Right ventricle myocardium superior (tissue), 1 donor: ENCODE measurements around the gene UNC79. TPM values are rescaled to one million over a fixed set of nuclear protein-coding genes. Genes with fewer than 3 reads are reported as not detected.
"Not testable (repeated sequence)": the region's sequence is repeated elsewhere in the genome, so short reads cannot be mapped to it uniquely, and the experiment has no call there.

Experiments
- ATAC-seq: fragments of 200-7000 bp; cut with Tn5 transposase; one replicate; pipeline ENCODE4 v1.9.1; 2020; ENCODE audit warnings: mild to moderate bottlenecking; ENCODE audit not compliant: poor library complexity
- DNase-seq: peaks from one replicate; pipeline ENCODE4 v3.0.0-alpha.2; 2020
- intact Hi-C: fragments of 100-400 bp; cut with DNase I; formaldehyde crosslinking; loops from one replicate; pipeline ENCODE4 v1.11.2; 2022
- total RNA-seq: library from RNA; stranded (reverse); fragmentation: NEBNext Ultra II Directional; extraction: Animal tissue kit (Norgen Biotek cat#: 25700); gene quantifications from one replicate; pipeline ENCODE4 v1.2.1, GENCODE V29; 2021
- donor health status: DM: no; HTN: yes; CAD: no; lungs with severe emphysema.

Gene UNC79
- total RNA-seq, 1 donor from 2014 or later, result 0.22 TPM

DNA sequence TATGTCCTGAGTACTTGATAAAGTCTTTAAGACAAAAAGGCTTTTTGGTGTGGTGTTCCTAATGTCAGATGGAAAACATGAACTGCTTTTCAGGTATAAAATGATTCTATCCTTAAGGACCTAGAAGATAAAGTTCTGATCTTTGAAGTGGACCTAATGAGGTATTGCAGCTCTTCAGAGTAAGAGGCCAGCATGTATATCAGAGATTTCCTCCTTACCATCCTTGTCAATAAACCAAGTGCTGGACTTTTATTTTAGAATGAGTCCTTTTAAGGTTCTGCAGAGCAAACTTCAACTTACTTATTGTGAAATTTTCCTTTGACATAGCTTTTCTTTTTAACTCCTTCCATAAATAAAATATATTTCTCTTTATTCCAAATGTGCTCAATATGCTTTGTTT, 50.1 kb downstream of the UNC79 start:
- ATAC-seq (no peak), DNase-seq (no peak)
- intact Hi-C loops, result no loop called here

DNA sequence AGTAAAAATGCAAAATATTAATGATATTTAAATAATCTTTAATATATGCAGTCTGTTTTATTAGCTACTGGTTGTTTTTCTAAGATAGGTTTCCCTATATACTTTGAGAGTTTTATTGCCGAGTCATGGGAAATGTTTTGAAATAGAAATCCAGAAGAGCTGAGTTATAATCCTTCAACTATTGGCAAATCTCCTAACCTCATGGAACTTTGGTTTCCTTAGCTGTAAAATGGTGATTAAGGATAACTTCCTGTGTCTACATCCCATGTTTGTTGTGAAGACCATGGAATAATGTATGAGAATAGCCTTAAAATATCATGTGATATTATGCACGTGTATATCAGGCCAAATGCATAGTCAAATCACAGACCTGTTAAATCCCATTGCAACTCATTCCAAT, 51.0 kb downstream of the UNC79 start:
- DNase-seq (no peak), ATAC-seq (no peak)
- intact Hi-C loops, result no loop called here

DNA sequence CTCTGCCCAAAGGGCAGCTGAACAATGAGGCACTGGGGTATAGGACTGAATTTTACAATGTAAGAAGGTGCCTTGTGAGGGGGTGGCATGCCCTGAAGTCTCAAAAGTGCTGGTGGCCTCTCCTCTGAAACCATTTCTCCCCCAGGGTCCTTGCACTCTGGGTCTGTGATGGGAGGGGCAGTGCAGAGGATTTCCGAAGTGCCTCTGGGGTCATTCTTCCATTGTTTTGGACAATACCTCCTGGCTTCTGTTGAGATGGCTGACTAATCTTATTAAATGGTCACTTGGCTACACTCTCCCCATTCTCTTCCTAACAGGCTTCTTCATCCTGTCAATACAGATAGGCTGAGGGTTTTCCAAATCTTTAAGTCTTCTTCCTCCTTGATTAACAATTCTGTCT, 59.3 kb downstream of the UNC79 start:
- ATAC-seq, result no peak
- intact Hi-C loops, result no loop called here
- DNase-seq, result no peak

DNA sequence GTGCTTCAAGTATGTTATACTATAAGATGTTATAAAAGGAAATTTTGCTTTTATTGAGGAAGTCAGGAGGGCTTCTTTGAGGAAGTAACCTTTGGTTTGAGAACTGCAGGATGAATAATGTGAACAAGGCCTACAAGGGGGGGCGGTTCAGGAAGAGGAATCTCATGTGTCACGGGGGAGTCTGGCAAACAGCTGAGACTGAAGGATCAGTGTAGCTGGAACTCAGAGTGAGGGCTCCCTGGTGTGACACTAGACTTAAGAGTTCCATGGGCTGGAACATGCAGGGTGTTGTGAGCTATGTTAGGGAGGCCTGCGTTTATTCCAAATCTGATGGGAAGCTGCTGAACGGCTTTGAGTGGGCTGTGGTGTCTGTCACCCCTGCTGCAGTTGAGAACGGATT, 62.3 kb downstream of the UNC79 start:
- ATAC-seq (peak; percentile 64), DNase-seq (no peak)
- intact Hi-C loops, result no loop called here

DNA sequence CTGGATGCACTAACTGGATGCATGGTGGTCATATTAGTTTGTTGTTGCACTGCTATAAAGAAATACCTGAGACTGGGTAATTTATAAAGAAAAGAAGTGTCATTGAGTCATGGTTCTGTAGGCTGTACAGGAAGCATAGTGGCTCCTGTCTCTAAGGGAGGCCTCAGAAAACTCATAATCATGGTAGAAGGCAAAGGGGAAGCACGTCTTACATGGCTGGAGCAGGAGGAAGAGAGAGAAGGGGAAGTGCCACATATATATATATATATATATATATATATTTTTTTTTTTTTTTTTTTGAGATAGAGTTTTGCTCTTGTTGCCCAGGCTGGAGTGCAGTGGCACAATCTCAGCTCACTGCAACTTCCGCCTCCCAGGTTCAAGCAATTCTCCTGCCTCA, 62.9 kb downstream of the UNC79 start:
- intact Hi-C loops, DNase-seq, ATAC-seq: not testable (repeated sequence)

DNA sequence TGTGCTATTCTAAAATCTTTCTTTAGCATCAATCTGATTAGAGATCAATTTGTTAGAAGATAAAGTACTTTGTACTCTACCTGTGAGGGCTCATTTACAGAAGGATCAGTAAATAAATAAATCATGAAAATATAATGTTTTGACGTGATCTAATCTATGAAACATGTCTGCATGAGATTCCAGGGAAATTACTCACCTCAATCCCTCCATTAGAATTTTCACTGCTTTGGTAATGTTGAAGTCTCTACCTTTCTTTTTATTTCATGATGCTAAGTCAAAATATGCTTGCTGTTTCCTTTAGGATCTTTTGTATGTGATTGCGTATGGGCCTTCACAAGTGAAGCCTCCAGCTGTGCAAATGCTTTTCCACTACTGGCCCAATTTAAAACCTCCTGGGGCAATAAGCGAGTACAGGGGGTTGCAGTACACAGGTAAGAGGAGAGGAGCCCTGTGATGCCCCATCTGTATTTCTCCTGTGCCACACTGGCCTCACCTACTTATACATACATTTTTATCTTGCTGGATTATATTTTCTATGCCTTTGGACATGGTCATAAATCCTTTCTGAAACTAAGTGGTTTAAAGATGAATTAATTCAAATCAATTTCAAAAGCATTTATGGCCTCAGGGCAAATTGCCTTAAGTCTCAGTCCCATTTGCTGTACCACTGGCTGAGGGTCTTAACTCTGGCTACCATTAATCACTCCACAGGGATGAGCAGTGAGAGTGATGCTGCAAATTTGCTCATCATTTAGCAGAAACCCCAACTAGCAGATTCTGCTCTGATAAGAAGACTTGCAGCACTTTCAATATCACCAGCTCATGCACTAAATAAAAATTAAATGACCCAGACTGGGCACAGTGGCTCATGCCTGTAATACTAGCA, 66.4 kb downstream of the UNC79 start:
- ATAC-seq (no peak), DNase-seq (no peak)
- intact Hi-C loops, result no loop called here

DNA sequence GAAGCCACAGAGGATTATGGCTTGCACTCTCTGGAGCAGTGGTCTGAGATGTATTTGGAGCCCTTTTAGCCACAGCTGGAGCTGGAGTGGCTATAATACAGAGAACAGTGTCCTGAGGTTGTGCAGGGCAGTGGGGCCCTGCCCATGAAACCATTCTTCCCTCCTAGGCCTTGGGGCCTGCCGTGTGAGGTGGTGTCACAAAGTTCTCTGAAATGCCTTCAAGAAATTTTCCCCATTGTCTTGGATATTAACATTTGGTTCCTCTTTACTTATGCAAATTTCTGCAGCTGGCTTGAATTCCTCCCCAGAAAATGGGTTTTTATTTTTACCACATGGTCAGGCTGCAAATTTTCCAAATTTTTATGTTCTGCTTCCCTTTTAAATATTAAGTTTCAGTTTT, 79.3 kb downstream of the UNC79 start:
- intact Hi-C loops, result no loop called here
- DNase-seq (no peak), ATAC-seq (no peak)

DNA sequence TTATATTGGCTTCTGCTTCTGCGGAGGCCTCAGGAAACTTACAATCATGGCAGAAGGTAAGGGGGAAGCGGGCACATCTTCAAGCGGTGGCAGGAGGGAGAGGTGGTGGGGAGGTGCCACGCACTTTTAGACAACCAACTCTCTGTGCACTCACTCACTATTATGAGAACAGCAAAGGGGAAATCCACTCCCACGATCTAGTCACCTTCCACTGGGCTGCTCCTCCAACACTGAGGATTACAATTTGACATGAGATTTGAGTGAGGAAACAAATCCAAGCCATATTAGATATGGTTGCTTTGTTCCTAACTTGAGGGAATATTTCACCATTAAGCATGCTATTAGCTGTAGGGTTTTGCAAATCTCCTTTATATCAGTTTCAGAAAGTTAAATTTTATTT, 80.3 kb downstream of the UNC79 start:
- intact Hi-C loops, result no loop called here
- no peak for ATAC-seq
- no peak for DNase-seq

DNA sequence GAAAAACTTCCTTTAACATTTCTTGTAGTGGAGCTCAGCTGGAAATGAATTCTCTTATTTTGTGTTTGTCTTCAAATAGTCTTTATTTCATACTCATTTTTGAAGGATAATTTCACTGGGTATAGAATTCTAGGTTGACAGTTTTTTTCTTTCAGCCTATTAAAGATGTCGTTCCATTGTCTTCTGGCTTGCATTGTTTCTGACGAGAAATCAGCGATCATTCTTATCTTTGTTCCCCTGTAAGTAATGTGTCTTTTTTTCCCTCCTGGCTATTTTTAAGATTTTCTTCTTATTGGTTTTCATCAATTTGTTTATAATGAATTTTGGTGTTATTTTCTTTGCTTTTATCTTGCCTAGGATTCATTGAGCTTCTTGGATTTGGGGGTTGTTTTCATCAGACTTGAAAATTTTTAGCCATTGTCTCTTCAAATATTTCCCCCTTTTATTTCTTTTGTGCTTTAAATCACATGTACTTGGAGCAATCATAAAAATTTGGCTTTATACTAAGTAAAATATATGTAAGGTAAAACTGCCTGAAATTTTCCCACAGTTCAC, 89.4 kb downstream of the UNC79 start:
- DNase-seq, result no peak
- ATAC-seq, result no peak
- intact Hi-C loops, result no loop called here

DNA sequence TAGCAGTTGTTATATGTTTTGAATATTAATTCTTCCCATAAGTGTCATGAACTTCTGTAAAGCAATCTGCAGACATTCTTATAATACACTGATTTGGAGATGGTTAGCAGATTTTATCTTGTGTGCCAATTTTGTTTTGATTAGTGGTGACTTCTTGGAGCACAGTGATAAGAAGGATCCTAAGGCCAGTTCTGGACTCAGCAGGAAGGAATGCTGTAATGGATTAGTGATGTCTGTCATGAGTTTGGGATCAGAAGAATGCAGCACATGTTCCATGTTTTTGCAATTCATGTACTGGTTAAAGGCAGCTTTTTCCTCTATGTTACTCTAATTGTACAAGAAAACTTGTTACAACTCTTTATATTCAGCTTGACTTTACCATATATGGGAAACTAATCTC, 91.5 kb downstream of the UNC79 start:
- ATAC-seq (no peak), DNase-seq (no peak)
- intact Hi-C loops, result no loop called here

DNA sequence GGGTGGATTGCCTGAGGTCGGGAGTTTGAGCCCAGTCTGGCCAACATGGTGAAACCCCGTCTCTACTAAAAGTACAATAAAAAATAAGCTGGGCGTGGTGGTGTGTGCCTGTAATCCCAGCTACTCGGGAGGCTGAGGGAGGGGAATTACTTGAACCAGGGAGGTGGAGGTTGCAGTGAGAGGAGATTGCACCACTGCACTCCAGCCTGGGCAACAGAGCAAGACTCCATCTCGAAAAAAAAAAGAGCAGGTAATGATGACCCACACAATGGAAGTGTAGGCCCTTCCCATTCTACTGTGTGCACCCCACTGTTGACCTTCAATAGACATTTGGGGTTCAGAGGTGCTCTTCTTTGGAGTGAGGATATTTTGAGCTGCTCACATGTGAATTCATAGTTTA, 94.5 kb downstream of the UNC79 start:
- ATAC-seq, intact Hi-C loops: not testable (repeated sequence)

DNA sequence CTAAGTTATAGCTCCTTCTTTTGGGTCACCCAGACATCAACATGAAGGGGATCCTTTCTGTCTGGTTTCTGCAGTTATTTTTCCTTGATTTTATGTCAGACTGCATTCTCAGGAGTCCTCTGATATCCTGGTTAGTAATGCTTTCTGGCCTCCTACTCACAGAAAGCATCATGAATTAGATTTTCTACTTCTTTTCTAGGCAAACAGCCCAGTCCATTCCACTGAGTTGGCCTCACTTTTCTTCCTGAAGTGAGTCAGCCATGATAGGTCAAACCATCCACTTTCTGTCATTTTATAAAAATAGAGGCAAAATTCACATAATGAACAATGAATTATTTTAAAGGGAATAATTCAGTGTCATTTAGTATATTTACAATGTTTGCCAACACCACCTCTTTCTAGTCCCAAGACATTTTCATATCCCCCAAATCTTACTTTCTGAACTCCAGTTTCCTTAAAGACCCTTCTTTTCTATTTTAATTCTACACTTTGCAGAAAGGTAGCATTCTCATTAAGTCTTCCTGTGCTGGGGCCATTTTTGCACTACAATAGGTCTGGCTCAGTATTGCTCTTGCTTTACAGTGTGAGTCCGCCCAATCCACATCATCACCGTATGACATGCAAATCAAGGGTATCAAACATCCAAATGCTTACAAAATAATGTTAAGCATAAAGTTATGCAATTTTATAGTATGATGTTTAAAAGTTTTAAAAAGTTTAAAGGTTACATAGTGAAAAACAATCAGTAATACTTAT, 95.1 kb downstream of the UNC79 start:
- intact Hi-C loops, result no loop called here
- ATAC-seq (no peak), DNase-seq (no peak)

More for the DNA sequence above, 94.5 kb downstream of the UNC79 start:
- not testable (repeated sequence) for DNase-seq

DNA sequence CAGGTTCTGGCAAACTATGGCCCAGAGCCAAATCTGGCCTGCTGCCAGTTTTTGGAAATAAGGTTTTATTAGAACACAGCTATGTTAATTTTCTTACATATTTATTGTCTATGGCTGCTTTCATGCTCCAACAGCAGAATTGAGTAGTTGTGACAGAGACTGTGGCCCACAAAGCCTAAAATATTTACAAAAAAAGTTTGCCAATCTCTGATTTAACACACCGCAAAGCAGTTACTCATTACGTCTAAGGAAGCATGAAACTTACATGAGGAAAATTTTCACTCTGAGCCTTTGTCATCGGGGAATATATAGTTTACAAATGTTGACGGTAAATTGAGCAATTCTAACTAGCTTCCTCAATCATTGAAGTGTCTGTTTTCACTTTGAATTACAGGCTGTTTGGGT, 96.5 kb downstream of the UNC79 start:
- no peak for DNase-seq
- intact Hi-C loops, result no loop called here
- no peak for ATAC-seq

DNA sequence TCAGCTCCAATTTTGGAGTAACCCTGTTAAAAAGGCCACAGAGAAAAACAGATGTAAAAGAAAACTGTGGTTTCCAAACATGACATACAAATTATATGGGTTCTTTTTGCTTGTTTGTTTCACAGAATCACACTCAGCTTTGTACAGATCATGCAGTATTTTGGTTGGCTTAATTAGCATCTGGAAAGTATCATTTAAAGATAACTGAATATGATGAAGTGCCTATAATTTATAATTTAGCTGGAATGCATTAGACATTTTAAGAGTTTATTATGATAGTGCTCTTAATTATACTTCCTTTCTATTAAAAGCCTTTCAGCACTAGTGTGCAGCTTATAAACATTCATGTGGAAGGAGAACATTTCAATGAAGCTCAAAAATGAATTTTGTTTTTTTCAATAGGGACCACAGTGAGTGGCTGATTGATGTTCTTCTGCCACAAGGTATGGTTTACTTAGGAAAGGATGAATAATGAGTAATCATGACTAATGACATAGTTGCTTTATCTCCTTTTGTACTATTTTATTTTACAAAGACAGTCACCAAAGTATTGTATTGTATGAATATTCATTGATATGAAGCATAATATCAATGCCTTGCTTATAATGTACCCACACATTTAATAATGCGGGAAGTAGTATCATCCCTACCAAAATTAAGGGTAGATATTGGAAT, 98.3 kb downstream of the UNC79 start:
- DNase-seq, result no peak
- no peak for ATAC-seq
- intact Hi-C loops, result no loop called here

DNA sequence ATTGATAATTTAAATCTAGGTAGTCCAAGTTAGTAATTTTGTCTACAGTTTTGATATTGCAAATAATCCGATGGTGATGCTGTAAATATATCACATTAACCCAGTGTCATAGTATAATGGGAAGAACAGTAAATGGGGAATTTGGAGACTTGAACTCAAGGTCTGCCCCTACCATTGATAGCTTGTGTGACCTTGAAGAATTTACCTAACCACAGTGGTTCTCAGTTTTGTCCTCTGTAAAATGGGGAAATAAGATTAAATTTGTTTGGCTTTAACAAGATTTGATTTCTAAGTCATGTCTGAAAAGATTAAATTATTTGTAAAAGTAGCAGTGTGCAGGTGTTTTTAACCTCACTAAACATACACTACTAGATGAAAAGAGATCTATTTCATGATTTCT, 100.9 kb downstream of the UNC79 start:
- DNase-seq (no peak), ATAC-seq (no peak)
- intact Hi-C loops, result no loop called here

DNA sequence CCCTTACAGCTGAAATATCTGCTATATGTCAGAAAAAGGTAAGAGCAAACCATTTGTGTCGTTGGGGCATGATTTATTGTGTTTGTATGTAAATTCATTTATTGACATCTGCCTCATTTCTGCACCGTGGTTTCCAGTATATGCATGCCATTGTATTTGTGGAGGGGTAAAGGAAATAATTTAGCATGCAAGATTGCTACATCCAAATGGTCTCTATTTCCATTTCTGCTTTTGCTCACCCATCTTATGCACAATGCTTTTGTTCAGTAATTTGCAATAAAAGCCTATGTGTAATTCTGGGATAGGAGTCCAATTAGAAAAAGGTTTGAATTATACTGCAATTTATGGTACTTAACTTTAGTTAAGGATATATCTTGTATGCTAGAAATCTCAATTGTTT, 101.8 kb downstream of the UNC79 start:
- DNase-seq, result no peak
- no peak for ATAC-seq
- intact Hi-C loops, result no loop called here

DNA sequence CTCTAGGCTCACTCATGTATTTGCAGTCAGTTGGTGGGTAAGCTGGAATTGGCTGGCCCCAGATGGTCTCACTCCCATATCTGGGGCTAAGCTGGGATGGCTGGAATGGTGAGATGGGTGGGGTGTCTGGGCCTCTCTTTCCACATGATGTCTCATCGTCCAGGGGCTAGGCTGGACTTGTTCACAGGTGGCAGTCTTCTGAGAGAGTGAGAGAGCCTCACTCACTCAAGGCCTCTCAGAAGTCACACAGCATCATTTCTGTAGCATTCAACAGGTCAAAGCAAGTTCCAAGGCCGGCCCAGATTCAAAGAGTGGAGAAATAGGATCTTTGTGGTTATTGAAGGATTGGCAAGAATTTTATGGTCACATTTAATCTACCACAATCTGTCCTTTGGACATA, 102.7 kb downstream of the UNC79 start:
- intact Hi-C loops, result no loop called here
- no peak for DNase-seq
- ATAC-seq, result no peak

DNA sequence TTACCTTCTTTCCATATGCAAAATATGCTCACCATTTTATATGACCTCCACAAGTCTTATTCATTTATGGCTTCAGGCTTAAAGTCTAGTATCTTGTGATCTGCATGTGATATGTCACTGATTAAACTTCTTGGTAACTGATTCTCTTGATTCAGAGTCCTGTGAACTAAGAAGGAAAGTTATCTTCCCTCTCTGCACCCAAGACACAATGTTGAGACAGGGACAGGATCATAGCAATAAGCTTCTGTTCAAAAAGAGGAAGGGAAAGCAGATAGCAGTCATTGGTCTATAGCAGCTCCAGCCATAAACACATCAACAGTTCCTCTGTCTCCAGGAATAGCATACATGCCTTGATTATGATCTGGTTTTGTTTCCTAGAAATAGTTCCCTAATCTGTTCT, 103.1 kb downstream of the UNC79 start:
- peak; percentile 53 for ATAC-seq

DNA sequence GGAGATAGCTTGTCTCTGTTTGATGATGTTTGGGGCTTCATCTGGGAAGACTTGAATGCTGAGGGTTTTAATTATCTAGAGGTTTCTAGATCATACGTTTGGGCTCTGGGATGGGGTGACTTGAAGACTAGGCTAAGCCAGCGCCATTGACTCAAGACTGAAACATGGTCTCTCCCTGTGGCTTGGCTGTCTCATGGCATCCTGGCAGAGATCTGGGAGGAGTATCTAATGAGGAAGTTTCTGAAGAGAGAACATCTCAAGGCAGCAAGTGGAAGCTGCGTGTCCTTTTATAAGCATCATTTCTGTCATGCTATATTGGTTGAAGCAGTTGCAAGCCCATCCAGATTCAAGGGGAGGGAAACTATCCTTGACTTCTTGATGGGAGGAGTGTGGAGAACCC, 104.8 kb downstream of the UNC79 start:
- DNase-seq (no peak), ATAC-seq (no peak)
- intact Hi-C loops, result no loop called here

More for the DNA sequence above, 103.1 kb downstream of the UNC79 start:
- no peak for DNase-seq
- intact Hi-C loops, result no loop called here
